ENCODE data around the gene SAP130.

GRCh38 chr2:127945281-127945680 is 82.6 kb downstream of the SAP130 start:
- TF ChIP-seq CTCF (conservative IDR thresholded peaks at IDR 0.05 in 1 of 2, IDR thresholded peaks at IDR 0.05 in 1 of 2; ENCODE audit: extremely low read depth in 1 of 2, insufficient read depth in 1 of 2, low read depth in 1 of 2, low read length in 2 of 2) (no peak), EZH2 (IDR thresholded peaks at IDR 0.05; ENCODE audit: borderline replicate concordance, low read length) (no peak)
